ES-I3 (cell line): ENCODE data around the gene NDUFB3.
"Not testable (repeated sequence)": the region's sequence is repeated elsewhere in the genome, so short reads cannot be mapped to it uniquely, and the experiment has no call there.

Experiments
- H3K36me3 ChIP-seq: 2 replicates; pipeline ENCODE4 v1.6.1; 2013; ENCODE audit warnings: mild to moderate bottlenecking, low read length, control low read depth, moderate library complexity; ENCODE audit not compliant: insufficient read depth
- H3K4me1 ChIP-seq: 2 replicates; pipeline ENCODE4 v1.6.1; 2013; ENCODE audit warnings: mild to moderate bottlenecking, control low read depth, low read length; ENCODE audit not compliant: insufficient read depth
- H3K9ac ChIP-seq: 2 replicates; pipeline ENCODE4 v1.6.1; 2013; ENCODE audit warnings: low read depth, mild to moderate bottlenecking, low read length, moderate library complexity
- H3K9me3 ChIP-seq: 2 replicates; pipeline ENCODE4 v1.6.1; 2013; ENCODE audit warnings: mild to moderate bottlenecking, low read length, moderate library complexity; ENCODE audit not compliant: control insufficient read depth, insufficient read depth

NDUFB3 gene

DNA sequence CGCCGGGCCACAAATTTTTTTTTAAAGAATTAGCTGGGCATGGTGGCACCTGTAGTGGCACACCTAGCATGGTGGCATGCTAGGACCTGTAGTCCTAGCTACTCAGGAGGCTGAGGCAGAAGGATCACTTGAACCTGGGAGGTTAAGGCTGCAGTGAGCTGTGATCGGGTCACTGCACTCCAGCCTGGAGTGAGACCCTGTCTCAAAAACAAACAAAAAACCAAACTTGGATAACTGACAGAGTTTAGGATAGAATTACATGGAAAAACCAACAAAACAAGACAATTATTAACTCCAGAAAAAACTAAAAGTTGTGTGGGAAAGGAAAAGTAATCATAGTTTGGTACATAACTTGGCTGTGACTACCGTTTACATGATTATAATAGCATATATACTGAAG, 42.5 kb downstream of the NDUFB3 start:
- no peaks in the 10 kb centered on the region for H3K9me3 ChIP-seq
- no peak overlapping the region for H3K9ac ChIP-seq
- 0 out of 2 replicates have a peak, but pooled peaks cover 6% of the 10 kb centered on the region for H3K4me1 ChIP-seq
- no peaks in the 10 kb centered on the region for H3K36me3 ChIP-seq

GRCh38 chr2:201114846-201115245, 43.0 kb downstream of the NDUFB3 start:
- Histone ChIP-seq H3K4me1 (0 out of 2 replicates have a peak, but pooled peaks cover 6% of the 10 kb centered on the region), H3K9me3 (no peaks in the 10 kb centered on the region), H3K36me3 (no peaks in the 10 kb centered on the region), H3K9ac (no peak overlapping the region)

- H3K4me1 ChIP-seq = 0 out of 2 replicates have a peak, but pooled peaks cover 6% of the 10 kb centered on the region
- peak within 1 kb of the TSS; percentile 93 for H3K9ac ChIP-seq
- H3K36me3 ChIP-seq = no peaks in the 10 kb centered on the region
- no peaks in the 10 kb centered on the region for H3K9me3 ChIP-seq
Observed at GRCh38 chr2:201116115-201116958, 44.5 kb downstream of the NDUFB3 start, which contains the start of gene CFLAR. Gene CFLAR (plus strand): TSS chr2:201116164. CDS start chr2:201129866, 13,702 bp downstream.

- H3K4me1 ChIP-seq = 0 out of 2 replicates have a peak, but pooled peaks cover 6% of the 10 kb centered on the region
- H3K36me3 ChIP-seq = no peaks in the 10 kb centered on the region
- H3K9ac ChIP-seq = peak overlapping the region; percentile 93
- H3K9me3 ChIP-seq = no peaks in the 10 kb centered on the region
Observed at GRCh38 chr2:201116959-201117734, 45.3 kb downstream of the NDUFB3 start.

- not testable (repeated sequence) for H3K4me1 ChIP-seq
- peak overlapping the region; percentile 93; the same call in 1 of the 2 replicates for H3K9ac ChIP-seq
Observed at GRCh38 chr2:201117735-201118094, 45.9 kb downstream of the NDUFB3 start.

DNA sequence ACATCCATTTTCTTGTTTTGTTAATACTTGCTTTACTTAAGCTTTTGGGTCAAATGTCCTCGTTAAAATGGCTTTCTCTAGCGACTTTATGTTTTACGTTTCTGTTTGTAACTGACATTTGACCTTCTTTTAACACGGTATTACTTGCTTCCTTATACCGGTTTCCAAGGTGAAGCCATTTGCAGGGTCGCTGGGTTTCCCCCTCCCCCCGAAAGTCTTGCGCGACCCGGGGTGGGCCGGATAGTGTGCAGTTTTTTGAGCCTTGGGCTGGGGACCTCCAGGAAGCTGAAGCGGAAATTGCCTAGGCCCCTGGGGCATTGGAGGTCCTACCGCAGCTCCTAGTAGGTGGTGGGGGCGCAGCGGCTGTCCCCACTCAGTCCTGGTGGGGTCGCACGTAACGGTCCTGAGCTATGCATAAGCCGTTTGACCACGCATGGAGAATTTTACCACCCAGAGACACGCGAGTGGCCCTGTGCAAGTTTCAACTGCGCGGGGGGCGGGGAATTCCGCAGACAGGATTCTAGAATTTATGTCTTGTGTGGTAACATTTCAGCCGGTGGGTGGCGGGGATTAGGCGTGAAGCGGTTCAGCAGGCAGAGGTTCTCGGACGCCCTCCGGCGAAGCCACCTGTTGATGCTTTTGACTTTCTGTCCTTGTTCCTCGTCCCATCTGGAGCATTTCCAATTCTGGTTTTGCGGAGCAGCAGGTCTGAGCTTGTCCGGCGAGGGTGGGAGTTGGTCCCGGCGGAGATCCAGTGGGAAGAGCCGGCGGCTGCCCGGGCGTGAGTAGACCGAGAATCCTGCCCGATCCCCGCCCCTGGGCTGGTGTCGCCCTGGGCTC, 46.5 kb downstream of the NDUFB3 start:
- no peaks in the 10 kb centered on the region for H3K9me3 ChIP-seq
- no peaks in the 10 kb centered on the region for H3K36me3 ChIP-seq
- 0 out of 2 replicates have a peak, but pooled peaks cover 6% of the 10 kb centered on the region for H3K4me1 ChIP-seq
- H3K9ac ChIP-seq = peak overlapping the region; percentile 93

More at GRCh38 chr2:201117735-201118094, 45.9 kb downstream of the NDUFB3 start:
- not testable (repeated sequence) for H3K36me3 ChIP-seq, H3K9me3 ChIP-seq

- Histone ChIP-seq H3K9me3 (no peaks in the 10 kb centered on the region), H3K4me1 (0 out of 2 replicates have a peak, but pooled peaks cover 6% of the 10 kb centered on the region), H3K9ac (peak overlapping the region; percentile 93), H3K36me3 (no peaks in the 10 kb centered on the region)
Observed at GRCh38 chr2:201118961-201119854, 47.4 kb downstream of the NDUFB3 start.

GRCh38 chr2:201122276-201122675, 50.5 kb downstream of the NDUFB3 start:
- H3K4me1 ChIP-seq = peaks cover 21% of the 10 kb centered on the region
- no peaks in the 10 kb centered on the region for H3K9me3 ChIP-seq
- no peaks in the 10 kb centered on the region for H3K36me3 ChIP-seq
- no peak overlapping the region for H3K9ac ChIP-seq

DNA sequence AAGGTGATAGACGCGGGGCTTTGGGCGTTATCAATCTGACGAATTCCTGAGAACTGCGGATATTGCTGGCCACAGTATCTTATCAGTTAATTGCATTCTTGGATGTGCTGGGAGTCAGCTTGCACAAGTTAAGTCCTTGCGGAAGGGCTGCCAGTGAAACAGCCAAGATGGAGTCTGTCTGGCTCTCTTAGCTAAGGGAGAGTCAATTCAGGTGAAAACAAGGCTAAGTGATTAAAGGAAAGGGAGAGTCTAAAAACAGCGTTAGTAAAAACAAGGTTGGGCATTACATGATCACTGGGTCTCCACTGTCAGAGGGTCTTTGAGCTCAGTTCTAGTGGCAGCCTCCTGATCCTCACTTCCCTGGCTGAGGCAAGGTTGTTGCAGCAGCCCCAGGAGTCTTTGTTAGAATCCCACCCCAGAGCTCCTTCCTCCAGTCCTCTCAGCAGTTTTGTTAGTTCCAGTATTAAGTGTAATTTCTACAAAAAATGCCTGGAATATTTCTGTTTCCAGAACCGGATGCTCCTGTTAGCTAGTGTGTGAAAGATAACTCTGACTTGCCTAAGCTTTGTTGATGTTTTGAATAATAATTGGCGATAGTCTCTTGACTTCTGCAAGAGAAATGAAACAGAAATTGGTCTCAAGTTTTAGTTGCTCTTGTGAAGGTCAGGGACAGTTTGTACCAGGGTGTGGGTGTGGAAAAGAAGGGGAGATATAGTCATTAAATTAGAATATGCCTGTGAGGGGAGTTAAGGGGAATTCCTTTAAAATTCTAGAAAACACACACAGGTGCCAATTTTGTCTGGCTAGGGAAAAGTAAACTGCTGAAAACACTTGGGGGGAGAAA, 54.7 kb downstream of the NDUFB3 start:
- Histone ChIP-seq H3K4me1 (peaks cover 37% of the 10 kb centered on the region), H3K9ac (no peak overlapping the region), H3K36me3 (no peaks in the 10 kb centered on the region), H3K9me3 (no peaks in the 10 kb centered on the region)

DNA sequence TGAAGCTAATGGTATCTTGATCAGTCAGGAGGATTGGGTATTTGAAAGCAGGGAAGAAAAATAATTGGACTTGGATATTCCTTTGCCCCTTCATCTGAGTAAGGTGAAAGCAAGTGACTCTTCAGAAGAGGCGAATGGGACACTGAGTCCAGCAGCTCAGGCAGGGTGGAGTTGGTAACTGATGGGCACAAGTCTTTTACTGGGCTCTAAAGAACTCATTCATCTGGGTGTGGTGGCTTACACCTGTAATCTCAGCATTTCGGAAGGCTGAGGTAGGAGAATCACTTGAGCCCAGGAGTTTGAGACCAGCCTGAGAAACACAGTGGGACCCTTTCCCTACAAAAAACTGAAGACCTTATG, 55.3 kb downstream of the NDUFB3 start:
- Histone ChIP-seq H3K36me3 (no peaks in the 10 kb centered on the region), H3K4me1 (peaks cover 37% of the 10 kb centered on the region), H3K9me3 (no peaks in the 10 kb centered on the region), H3K9ac (no peak overlapping the region)

GRCh38 chr2:201127570-201127969, 55.8 kb downstream of the NDUFB3 start:
- H3K9me3 ChIP-seq = no peaks in the 10 kb centered on the region
- H3K9ac ChIP-seq = no peak overlapping the region
- H3K4me1 ChIP-seq = peaks cover 37% of the 10 kb centered on the region
- H3K36me3 ChIP-seq = no peaks in the 10 kb centered on the region

DNA sequence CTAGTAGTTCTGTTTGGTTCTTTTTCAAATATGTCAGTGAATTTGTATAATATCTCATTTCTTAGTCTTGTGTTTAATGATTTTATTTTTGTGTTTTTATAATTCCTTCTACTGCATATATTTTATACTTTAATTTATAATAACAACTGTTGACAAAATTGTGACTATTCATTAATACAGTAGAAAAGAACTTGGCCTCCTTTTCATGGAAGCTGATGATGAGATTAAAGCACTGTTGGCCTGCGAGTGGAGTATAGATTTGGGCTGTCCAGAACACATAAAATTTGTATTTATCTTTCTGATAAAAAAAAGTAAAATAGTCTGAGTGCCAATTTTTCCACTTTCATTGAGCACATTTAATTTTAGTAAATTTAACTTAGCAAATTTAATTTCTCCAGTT, 56.2 kb downstream of the NDUFB3 start:
- Histone ChIP-seq H3K4me1 (peaks cover 37% of the 10 kb centered on the region), H3K9me3 (no peaks in the 10 kb centered on the region), H3K36me3 (no peaks in the 10 kb centered on the region), H3K9ac (no peak overlapping the region)
